Measurements from ENCODE around the gene CD302.

The CD302 gene

DNA sequence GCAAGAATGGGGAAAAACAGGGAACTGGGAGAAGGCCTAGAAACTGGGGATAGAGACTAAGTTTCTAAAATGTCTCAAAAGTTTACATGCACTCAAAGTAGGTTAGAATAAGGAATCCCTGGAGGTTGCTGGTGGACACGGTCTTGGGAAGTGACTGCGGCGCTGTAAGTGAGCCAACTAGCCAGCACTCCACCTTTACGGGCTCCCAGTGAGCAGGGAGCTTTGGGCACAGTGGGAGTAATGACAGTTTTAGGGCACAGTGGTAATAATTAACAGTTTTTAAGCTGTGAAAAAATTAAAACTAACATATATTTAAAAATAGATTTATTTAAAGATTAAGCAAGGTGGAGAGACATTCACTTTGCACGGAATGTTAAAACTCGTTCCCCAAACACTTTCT lies 20.9 kb upstream of the CD302 start:
- TF ChIP-seq, protein P1, sequence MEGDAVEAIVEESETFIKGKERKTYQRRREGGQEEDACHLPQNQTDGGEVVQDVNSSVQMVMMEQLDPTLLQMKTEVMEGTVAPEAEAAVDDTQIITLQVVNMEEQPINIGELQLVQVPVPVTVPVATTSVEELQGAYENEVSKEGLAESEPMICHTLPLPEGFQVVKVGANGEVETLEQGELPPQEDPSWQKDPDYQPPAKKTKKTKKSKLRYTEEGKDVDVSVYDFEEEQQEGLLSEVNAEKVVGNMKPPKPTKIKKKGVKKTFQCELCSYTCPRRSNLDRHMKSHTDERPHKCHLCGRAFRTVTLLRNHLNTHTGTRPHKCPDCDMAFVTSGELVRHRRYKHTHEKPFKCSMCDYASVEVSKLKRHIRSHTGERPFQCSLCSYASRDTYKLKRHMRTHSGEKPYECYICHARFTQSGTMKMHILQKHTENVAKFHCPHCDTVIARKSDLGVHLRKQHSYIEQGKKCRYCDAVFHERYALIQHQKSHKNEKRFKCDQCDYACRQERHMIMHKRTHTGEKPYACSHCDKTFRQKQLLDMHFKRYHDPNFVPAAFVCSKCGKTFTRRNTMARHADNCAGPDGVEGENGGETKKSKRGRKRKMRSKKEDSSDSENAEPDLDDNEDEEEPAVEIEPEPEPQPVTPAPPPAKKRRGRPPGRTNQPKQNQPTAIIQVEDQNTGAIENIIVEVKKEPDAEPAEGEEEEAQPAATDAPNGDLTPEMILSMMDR (IDR thresholded peaks at IDR 0.05), result no peak
- Histone ChIP-seq H3K27ac (no peak overlapping the region), H3K4me3 (no peak overlapping the region)
- no peak for DNase-seq (ENCODE audit: low spot score)

DNA sequence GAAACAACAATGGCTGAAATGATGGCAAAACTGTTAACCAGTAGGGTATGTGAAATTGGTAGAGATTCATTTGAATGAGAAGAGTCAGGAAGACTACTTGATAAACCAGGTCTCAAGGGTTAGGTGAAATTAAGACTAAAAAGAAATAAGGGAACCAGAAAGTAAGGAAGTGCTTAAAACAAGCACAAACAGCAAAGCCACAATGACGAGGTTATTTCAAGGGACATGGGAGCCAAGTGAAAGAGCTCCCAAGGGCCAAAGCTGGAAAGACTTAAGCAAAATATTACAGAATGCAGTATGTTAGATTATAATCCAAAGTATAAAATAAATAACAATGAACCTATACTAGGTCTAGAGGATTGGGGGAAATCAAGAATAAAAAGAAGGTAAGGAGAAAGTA lies 19.3 kb upstream of the CD302 start:
- H3K4me3 ChIP-seq, result no peak overlapping the region
- no peak for DNase-seq (ENCODE audit: low spot score)
- TF ChIP-seq, protein P1 (IDR thresholded peaks at IDR 0.05), result no peak
- H3K27ac ChIP-seq, result no peak overlapping the region

DNA sequence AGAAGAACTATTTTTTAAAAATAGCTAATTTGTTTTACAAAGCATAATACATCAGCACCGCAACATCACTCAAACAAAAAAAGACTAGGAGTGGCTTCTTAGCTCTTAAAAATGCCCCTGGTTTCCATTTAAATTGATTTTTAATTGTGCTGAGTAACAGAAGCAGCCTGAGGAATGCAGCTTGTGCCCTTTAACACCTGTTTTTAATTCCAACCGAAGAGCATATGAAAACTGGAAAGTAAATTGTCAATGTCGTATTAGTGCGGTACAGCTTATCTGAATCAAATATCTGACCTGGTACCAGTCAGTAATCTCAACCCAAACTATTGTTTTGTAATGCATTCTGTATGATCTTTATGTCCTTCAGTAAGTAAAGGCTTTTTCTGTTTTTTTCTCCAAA lies 13.2 kb upstream of the CD302 start:
- Histone ChIP-seq H3K4me3 (no peak overlapping the region), H3K27ac (no peak overlapping the region)
- TF ChIP-seq, protein P1 (IDR thresholded peaks at IDR 0.05), result no peak
- DNase-seq (ENCODE audit: low spot score), result no peak

DNA sequence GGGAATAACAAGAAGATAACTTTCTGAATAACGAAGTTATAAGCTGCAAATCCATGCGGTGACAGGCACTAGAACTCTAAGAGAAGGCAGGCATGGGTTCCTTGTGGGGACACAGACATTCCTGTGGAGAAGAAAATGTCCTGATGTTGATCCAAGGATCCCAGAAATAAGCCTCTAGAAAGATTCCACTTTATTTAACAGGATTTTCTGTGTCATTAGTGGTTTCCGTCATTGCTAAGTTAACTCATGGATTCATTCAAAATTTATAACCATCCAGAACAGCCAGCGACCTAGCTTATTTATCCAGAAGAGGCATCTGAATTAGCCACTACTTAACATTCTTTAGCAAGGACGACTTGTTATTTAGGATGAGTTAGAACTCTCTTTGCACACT lies 10.0 kb upstream of the CD302 start:
- Histone ChIP-seq H3K4me3 (no peak overlapping the region), H3K27ac (no peak overlapping the region)
- TF ChIP-seq, protein P1 (IDR thresholded peaks at IDR 0.05), result no peak
- DNase-seq (ENCODE audit: low spot score), result no peak

DNA sequence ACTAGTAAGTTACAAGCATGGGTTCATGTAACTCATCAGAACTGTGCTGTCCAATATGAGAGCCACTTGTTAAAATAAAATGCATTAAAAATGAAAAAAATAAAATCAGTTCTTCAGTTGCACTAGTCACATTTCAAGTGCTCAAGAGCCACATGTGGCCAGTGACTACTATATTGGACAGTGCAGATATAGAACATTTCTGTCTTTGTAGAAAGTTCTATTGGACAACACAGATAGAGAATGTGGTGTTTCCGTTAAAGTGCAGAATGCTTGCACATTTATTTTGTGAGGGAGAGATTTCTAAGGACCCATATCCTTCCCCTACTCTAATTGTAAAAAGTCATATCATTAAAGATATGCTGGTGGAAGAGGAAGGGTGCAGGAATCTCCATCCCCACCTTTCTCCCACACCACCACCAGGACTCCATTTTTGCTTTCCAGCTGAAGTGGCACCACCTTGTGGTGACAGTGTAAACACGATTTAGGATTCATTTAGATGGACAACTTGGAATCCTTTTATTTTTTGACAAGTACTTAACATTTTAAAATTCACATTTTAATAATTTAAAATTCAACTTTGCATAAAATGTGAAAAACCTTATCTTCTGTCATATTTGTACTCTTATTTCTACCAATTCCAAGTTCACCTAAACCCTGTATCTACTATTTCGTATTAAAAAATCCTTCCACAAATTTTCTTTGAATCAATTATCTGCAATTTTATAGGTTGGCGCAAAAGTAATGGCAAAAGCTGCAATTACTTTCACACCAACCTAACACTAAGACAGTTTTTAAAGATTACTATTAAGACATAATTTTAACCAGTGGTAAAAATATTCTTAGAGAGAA lies 9.4 kb upstream of the CD302 start:
- no peak for DNase-seq (ENCODE audit: low spot score)

DNA sequence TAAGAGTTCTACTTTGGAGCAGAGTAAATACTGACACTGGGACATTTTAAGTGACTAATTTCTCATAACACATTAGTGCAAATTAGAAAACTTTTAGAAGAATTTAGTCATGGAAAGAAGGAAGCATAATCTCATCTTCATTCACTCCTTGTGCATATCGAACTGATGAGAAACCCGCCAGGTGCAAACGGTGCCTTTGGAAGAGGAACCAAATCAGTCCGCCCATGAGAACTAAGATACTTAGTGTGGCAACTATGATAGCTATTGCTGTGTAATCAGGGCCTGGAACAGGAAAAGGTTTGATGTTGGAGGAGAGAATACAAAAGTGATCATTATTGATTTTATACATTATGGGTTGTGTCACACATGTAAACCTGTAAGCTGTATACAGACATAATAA lies 6.9 kb upstream of the CD302 start:
- Histone ChIP-seq H3K4me3 (no peak overlapping the region), H3K27ac (no peak overlapping the region)

More for the DNA sequence above, 9.4 kb upstream of the CD302 start:
- TF ChIP-seq, protein P1 (IDR thresholded peaks at IDR 0.05), result peak; percentile 34
- Histone ChIP-seq H3K27ac (no peak overlapping the region), H3K4me3 (no peak overlapping the region)

More for the DNA sequence above, 6.9 kb upstream of the CD302 start:
- TF ChIP-seq, protein P1 (IDR thresholded peaks at IDR 0.05), result no peak
- no peak for DNase-seq (ENCODE audit: low spot score)
